ENCODE data around the gene SEMA3F.

Gene SEMA3F

DNA sequence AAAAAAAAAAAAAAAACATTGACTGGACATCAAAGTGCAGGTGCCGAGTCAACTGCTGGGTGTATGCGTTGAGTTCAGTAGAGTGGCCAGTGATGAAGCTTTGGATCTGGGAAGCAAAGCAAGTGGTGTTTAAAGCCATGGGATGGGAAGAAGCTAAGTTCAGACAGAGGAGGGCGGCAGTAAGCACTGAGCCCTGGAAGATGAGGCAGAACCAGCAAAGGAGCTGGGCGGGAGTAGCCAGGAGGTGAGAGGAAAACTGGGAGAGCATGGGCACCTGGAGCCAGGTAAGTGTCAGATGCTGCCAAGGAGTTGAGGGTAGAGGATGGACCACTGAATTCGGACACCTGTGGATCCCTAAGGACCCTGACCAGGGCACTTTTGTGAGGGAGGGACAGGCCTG, 69.5 kb downstream of the SEMA3F start:
- no peak overlapping the region for H3K4me3 ChIP-seq (ENCODE audit: low read depth, low read length)
- TF ChIP-seq, protein P1, sequence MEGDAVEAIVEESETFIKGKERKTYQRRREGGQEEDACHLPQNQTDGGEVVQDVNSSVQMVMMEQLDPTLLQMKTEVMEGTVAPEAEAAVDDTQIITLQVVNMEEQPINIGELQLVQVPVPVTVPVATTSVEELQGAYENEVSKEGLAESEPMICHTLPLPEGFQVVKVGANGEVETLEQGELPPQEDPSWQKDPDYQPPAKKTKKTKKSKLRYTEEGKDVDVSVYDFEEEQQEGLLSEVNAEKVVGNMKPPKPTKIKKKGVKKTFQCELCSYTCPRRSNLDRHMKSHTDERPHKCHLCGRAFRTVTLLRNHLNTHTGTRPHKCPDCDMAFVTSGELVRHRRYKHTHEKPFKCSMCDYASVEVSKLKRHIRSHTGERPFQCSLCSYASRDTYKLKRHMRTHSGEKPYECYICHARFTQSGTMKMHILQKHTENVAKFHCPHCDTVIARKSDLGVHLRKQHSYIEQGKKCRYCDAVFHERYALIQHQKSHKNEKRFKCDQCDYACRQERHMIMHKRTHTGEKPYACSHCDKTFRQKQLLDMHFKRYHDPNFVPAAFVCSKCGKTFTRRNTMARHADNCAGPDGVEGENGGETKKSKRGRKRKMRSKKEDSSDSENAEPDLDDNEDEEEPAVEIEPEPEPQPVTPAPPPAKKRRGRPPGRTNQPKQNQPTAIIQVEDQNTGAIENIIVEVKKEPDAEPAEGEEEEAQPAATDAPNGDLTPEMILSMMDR (IDR thresholded peaks at IDR 0.05; ENCODE audit: low read depth, low read length) = no peak

DNA sequence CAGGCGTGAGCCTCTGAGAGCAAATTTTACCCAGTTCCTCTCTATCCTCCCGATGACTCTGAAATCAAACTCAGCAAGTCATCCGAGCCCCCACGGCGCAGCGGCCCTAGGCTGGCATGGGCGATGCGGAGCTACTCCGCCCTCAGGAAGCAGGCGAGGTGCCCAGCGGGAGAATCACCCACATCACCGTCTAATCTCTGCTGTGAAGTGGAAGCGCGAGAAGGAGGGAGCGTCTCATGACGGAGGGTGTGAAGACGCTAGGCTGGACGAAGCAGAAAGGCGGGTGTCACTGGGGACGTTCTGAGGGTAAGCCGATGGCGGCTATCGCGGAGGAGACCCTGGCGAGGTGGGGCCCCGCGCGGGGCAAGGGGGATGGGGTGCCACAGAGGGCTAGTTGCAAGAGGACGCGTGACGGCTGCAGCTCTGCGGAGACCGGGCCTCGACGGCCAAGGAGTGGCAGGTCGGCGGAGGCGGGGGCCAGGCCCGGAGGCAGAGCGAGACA, 71.8 kb downstream of the SEMA3F start:
- TF ChIP-seq, protein P1 (IDR thresholded peaks at IDR 0.05; ENCODE audit: low read depth, low read length) = no peak
- H3K4me3 ChIP-seq (ENCODE audit: low read depth, low read length) = peak overlapping the region; percentile 75

DNA sequence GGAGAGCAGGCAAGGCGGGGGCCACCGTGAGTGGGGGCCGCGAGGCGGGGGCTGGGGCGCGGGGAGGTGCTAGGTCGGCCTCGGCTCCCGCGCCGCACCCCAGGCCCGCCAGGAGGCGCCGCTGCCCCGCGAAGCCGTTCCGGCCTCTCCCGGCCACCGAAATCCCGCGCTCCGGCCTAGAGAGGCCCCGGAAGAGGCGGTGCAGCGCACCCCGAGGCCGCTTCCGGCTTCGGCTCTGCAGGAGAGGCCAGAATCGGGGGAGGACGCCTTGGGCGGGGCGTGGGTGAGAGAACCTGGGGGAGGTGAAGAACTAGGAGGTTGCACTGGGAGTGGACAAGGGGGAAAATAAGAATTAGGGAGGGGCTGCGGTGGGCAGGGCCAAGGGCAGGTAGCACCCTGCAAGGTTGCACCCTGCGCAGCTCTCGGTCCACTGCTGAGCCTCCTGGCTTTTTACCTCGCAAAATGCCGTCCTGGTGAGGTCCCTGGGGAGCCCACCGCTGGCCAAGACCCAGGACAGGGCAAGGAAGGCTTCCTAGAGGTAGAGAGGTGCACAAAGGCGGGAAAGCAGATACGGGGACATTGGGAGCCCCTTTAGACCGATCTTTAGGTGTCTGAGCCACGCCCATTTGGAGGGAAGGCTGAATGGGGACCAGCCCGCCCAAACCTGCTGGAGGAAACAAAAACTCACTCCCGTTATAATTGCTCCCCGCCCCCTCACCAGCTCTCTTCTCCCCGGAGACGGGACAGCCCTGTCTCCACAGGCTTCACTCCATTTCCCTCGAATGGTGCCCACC, 72.5 kb downstream of the SEMA3F start:
- TF ChIP-seq, protein P1 (IDR thresholded peaks at IDR 0.05; ENCODE audit: low read depth, low read length) = peak; percentile 65
- peak overlapping the region; percentile 75 for H3K4me3 ChIP-seq (ENCODE audit: low read depth, low read length)

DNA sequence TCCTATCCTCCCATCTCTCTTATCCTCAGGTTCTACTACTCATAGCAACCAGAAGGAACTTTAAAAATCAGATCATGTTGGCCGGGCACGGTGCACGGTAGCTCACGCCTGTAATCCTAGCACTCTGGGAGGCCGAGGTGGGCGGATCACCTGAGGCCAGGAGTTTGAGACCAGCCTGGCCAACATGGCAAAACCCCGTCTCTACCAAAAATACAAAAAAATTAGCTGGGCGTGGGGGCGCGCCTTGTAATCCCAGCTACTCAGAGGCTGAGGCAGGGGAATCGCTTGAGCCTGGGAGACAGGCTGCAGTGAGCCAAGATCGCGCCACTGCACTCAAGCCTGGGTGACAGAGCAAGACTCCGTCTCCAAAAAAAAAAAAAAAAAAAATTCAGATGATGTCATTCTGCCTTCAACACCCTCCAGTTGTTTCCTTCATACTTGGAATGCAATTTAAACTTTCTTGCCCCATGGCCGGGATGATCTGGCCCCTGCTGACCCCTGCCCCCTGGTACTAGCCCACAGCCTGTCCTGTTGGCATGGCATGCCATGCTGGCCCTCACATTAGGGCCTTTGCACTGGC, 73.2 kb downstream of the SEMA3F start:
- peak overlapping the region; percentile 75 for H3K4me3 ChIP-seq (ENCODE audit: low read depth, low read length)

DNA sequence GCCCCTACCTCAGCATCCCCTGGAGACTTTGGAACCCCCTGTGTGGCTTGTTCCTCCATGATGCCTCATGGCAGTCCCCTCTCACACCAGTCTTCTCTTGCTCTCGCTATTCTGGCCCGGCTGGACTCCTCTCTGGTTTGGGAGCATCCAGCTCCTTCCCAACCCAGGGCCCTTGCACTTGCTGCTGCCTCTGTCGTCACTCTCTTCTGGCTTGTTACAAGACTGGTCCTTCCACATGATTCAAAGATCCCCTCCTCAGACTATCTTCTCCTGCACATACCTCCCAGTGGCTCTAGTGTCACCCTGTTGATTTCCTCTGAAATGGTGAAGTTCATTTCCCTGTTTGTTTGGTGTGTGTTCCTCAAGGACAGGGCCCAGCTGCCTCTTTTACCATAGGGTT, 74.4 kb downstream of the SEMA3F start:
- TF ChIP-seq, protein P1 (IDR thresholded peaks at IDR 0.05; ENCODE audit: low read depth, low read length) = no peak
- no peak overlapping the region for H3K4me3 ChIP-seq (ENCODE audit: low read depth, low read length)

DNA sequence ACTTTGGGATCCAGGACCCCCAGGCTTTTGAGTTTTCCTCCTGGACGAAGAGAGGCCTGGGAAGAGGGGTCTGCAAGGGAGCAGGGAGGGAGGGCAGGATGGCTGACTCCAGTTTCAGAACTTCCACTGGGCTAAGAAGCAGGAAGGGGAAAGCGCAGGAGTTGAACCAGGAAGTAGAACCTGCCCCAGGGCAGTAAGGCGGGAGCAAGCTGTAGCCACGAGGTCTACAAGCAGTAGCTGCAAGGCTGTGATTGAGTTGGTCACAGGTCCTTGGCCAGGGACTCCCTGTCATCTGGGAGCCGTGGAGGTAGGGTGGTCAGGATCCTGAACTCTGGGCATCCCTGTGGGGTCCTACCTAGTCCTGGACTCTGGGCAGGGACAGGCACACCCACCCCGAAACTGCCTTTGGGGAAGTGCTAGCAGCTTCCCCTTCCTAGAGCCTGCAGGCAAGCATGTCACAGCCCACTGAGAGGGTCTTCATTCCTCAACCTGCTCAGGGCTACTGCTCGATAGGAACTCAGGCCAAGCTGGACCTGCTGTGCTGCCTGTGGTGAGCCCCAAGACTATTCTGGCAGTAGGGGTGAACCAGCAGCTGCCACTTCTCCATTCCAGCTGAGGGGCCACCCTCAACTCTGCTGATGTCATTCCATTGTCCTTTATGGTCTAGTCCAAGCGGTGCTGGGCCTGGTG, 75.1 kb downstream of the SEMA3F start:
- H3K4me3 ChIP-seq (ENCODE audit: low read depth, low read length) = no peak overlapping the region

DNA sequence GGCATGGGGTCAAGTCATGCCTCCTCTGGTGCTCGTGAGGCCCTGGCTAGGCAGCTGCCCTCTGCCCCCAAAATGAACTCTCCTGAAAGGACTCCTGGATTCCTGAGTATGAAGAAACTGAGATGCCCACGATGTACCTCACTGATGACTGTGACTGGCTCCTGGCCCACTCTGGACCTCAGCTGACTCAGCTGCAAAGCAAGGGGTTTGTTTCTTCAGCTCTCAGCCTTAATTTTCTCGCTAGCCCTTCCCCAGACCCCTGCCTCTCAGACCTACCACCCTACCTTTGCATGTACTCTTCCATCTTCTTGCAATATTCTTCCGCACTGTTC, 75.6 kb downstream of the SEMA3F start:
- TF ChIP-seq, protein P1 (IDR thresholded peaks at IDR 0.05; ENCODE audit: low read depth, low read length) = no peak
- no peak overlapping the region for H3K4me3 ChIP-seq (ENCODE audit: low read depth, low read length)

More for the DNA sequence above, 75.1 kb downstream of the SEMA3F start:
- TF ChIP-seq, protein P1 (IDR thresholded peaks at IDR 0.05; ENCODE audit: low read depth, low read length) = no peak
